ENCODE data around the gene RAB20.

DNA sequence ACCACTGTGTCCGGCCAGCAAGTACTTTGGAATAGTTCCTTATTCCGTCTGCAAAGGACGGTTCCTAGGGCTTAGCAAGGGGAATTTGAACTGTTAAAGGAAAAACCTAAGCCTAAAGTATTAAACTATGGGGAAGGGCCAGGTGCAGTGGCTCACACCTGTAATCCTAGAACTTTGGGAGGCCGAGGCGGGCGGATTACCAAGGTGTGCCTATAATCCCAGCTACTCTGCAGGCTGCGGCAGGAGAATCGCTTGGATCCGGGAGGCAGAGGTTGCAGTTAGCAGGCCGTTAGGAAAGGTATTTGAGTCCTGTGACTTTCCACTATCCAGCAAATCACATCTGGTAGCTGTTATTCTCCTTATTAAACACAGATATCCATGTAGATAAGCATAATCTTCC lies 9.4 kb upstream of the RAB20 start:
- TF ChIP-seq TEAD4 (IDR thresholded peaks at IDR 0.05): no peak
- TF ChIP-seq CEBPB (IDR thresholded peaks at IDR 0.05): no peak
- no peak for TF ChIP-seq EP300 (IDR thresholded peaks at IDR 0.05; ENCODE audit: borderline replicate concordance)
- no peak for TF ChIP-seq RAD21 (IDR thresholded peaks at IDR 0.05; ENCODE audit: low read depth)
- no peak for TF ChIP-seq ZBTB7A (IDR thresholded peaks at IDR 0.05; ENCODE audit: low read depth)
- TF ChIP-seq NFIC (IDR thresholded peaks at IDR 0.05): no peak

Data from Ishikawa (cell line).